C4-2B (cell line): ENCODE results near the gene NSFL1C.

Experiments
- CTCF ChIP-seq: fragments of 450-650 bp; conservative IDR thresholded peaks from 2 replicates; pipeline ENCODE4 v1.5.1; 2017; ENCODE audit warnings: mild to moderate bottlenecking
- ZFX ChIP-seq: fragments of 450-650 bp; IDR thresholded peaks from 2 replicates; pipeline ENCODE4 v1.6.1; 2017

GRCh38 chr20:1467082-1467354 is 369 bp upstream of the NSFL1C start:
- no peak; the same call in 1 of the 2 replicates for TF ChIP-seq CTCF
- no peak for TF ChIP-seq ZFX
